H1 (cell line): Measurements from ENCODE around the gene BNIP2. TPM values are rescaled to one million over a fixed set of nuclear protein-coding genes. Genes with fewer than 3 reads are reported as not detected.

Experiments used
- BACH1 ChIP-seq: IDR thresholded peaks from 2 replicates; pipeline ENCODE4 v1.6.1; 2012; ENCODE audit warnings: low read length, improper control_type of control experiment
- CHD7 ChIP-seq: fragments of 300-600 bp; sonication (generic); IDR thresholded peaks from 2 replicates; pipeline ENCODE4 v1.7.1; 2012; ENCODE audit warnings: low read length, moderate library complexity, mild to moderate bottlenecking, inconsistent platforms; ENCODE audit not compliant: insufficient replicate concordance
- JUN ChIP-seq: IDR thresholded peaks from 2 replicates; pipeline ENCODE4 v1.6.1; 2011; ENCODE audit warnings: low read depth, mild to moderate bottlenecking, improper control_type of control experiment, low read length
- KDM5A ChIP-seq: fragments of 200-600 bp; IDR thresholded peaks from 2 replicates; pipeline ENCODE4 v1.7.1; 2012; ENCODE audit warnings: mild to moderate bottlenecking, low read length, inconsistent platforms, mixed read lengths
- NANOG ChIP-seq: IDR thresholded peaks from 2 replicates; pipeline ENCODE4 v1.6.1; 2011; ENCODE audit warnings: low read length, low read depth, mild to moderate bottlenecking, inconsistent platforms; ENCODE audit not compliant: insufficient read depth, poor library complexity, severe bottlenecking
- RBBP5 ChIP-seq: IDR thresholded peaks from 2 replicates; pipeline ENCODE4 v1.7.1; 2012; ENCODE audit warnings: low read depth, mild to moderate bottlenecking, inconsistent platforms, low read length, moderate library complexity, borderline replicate concordance
- RNF2 ChIP-seq: fragments of 200-900, 300-1000 bp; sonication (generic); IDR thresholded peaks from 2 replicates; pipeline ENCODE4 v1.7.1; 2016; ENCODE audit warnings: borderline replicate concordance, low read depth, mild to moderate bottlenecking, antibody characterized with exemption, low read length; ENCODE audit not compliant: poor library complexity, severe bottlenecking; ENCODE audit errors: missing control alignments
- SIN3A ChIP-seq, 2 experiments: IDR thresholded peaks in 1 of 2; conservative IDR thresholded peaks in 1 of 2; 2 replicates each; pipeline ENCODE4 v1.6.1; 2011 to 2012; ENCODE audit warnings: low read length in 2 of 2, improper control_type of control experiment in 1 of 2, low read depth in 1 of 2, mild to moderate bottlenecking in 1 of 2
- SUZ12 ChIP-seq: fragments of 200-600 bp; sonication (generic); IDR thresholded peaks from 2 replicates; pipeline ENCODE4 v1.6.1; 2012; ENCODE audit warnings: mild to moderate bottlenecking, inconsistent platforms, low read length, moderate library complexity, mixed read lengths
- TEAD4 ChIP-seq: IDR thresholded peaks from 2 replicates; pipeline ENCODE4 v1.6.1; 2012; ENCODE audit warnings: low read depth, low read length, inconsistent platforms, mixed read lengths
- polyA plus RNA-seq, 7 experiments: library from polyadenylated mRNA; depleted of rRNA in 3 of 7; stranded (reverse) in 5 of 7; unstranded in 2 of 7; fragments of >200 nt in 5 of 7; fragments of 200-250 nt in 2 of 7; gene quantifications; 1 replicate in 5 of 7; 2 replicates in 1 of 7; 4 replicates in 1 of 7; pipeline versions ENCODE4 v1.2.1 to v1.2.3, GENCODE V29; 2011 to 2013; ENCODE audit warnings: missing spikeins in 2 of 7, mixed read lengths in 2 of 7
- total RNA-seq: library from RNA; stranded (reverse); fragmentation: NEBNext Ultra II Directional; extraction: Animal tissue kit (Norgen Biotek cat#: 25700); gene quantifications from 2 replicates; pipeline ENCODE4 v1.2.1, GENCODE V29; 2021

The BNIP2 gene
- total and polyA plus RNA-seq, 2 of the 8 experiments (the other 6 are each of a cell fraction or from before 2014, with no cell fraction given): 11.8 to 40.6 TPM

DNA sequence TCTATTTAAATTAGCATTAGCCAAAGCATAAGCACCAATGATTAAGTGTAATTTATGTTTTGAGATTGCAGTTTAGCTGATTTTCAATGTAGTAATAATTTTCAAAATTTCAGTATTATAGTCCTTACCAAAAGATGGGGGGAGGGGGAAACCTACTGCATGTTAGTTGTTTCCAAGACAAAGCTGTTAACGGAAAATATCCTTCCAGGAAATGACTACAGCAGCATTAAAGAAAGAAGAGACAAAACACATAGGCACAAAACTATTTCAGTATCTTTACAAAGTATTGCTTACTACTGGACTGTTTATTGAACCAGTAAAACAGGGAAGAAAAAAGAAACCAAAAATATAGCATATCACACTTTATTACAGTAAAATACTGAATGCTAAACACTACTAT is 10.5 kb downstream of the BNIP2 start (continued):
- no peak for TF ChIP-seq CHD7
- TF ChIP-seq SIN3A (conservative IDR thresholded peaks at IDR 0.05 in 1 of 2, IDR thresholded peaks at IDR 0.05 in 1 of 2; ENCODE audit: low read depth in 1 of 2, low read length in 2 of 2): no peak
- TF ChIP-seq JUN: no peak
- no peak for TF ChIP-seq TEAD4
- no peak for TF ChIP-seq SUZ12
- no peak for TF ChIP-seq KDM5A
- TF ChIP-seq RBBP5: no peak
- TF ChIP-seq RNF2: no peak
- TF ChIP-seq BACH1: no peak
- no peak for TF ChIP-seq NANOG
